GM18511 (cell line): Measurements from ENCODE around the gene AGMO.
"Not testable (repeated sequence)": the region's sequence is repeated elsewhere in the genome, so short reads cannot be mapped to it uniquely, and the experiment has no call there.

Experiments used
- ATAC-seq: cut with Tn5 transposase; IDR thresholded peaks from one replicate; pipeline ENCODE4 v1.9.1; 2021; ENCODE audit warnings: mild to moderate bottlenecking, moderate library complexity; ENCODE audit not compliant: unreplicated experiment

Gene AGMO

DNA sequence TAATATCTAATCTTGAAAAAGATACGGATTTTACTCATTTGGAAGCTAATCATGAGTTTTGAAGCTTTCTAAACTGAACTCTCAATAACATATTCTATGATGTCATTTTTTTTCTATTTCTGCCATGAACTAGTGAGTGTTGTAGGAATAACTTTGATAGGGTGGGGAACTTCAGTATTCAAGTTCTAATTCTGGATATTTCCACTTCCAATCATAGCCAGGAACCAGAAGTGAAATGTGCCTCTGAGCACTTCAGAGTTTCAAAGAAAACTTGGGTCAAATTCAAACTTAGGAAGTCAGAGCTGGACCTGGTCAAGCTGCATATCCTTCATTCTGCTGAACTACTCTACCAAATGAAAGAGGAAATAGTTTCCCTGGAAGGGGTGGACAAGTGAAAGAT, 847 bp downstream of the AGMO start:
- ATAC-seq, result no peak

DNA sequence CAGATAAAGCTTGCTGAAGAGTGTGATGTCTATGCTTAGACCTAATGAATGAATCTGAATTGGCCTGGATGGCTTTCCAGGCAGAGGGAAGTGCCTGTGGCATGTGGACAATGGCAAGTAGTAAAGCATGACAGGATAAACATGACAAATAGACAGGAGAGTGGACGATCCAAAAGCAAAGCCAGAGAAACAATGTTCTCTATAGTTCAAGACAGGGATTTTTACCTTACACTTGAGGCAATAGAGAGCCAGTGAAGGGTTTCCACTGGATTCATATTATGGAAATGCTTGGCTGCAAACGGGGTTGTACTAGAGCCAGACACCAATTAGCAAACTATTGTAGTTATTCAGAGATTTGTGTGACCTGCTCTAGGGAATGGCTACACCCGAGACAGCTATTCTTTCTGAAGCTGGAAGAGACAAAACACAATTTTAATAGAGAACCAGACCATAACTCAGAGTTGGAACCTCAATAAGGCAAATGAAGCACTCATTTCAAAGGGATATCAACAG, 2.3 kb downstream of the AGMO start:
- no peak for ATAC-seq

DNA sequence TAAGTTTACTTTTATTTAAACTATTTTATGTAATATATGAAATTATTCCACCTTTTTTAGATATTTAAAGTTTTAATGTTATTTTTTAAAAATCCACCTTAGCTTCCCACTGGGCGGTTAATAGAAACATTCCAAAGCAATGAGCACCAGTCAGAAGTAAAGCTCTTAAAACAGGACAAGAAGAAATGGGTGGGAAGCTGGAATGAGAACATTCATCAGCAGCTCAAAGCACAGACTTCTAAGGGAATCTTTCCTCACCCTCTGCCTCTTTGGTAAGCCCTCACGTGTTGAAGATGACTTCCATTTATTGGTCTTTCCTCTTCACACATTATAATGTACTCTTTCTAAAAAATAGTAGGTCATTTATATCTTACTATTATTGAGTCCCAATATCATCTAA, 3.1 kb downstream of the AGMO start:
- no peak for ATAC-seq

GRCh38 chr7:15557686-15558085, 4.1 kb downstream of the AGMO start:
- ATAC-seq, result no peak

GRCh38 chr7:15557186-15557585, 4.6 kb downstream of the AGMO start:
- ATAC-seq, result no peak

GRCh38 chr7:15556339-15557105, 5.3 kb downstream of the AGMO start:
- no peak for ATAC-seq

- no peak for ATAC-seq
These were observed 6.4 kb downstream of the AGMO start for GRCh38 chr7:15555381-15555859.

- no peak for ATAC-seq
These were observed 7.1 kb downstream of the AGMO start for GRCh38 chr7:15554744-15555143.

DNA sequence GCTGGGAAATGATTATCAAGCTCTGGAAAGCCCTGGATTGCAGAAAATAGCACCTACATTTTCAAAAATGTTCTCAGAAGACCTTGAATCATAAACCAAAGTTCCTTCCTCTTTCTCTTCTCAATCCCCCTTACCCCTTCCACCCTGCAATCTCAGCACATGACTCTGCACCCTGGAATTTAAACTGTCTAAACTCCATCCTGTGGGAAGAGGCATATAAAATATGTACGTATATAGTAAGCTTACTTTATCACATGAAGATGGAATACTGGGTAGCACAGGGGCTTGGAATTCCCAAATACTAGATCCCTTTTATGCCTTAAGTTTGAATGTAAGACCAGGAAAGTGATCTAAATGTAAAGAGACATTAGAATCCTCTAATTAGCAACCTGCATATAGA, 7.7 kb downstream of the AGMO start:
- ATAC-seq, result no peak

- not testable (repeated sequence) for ATAC-seq
These were observed 14.5 kb downstream of the AGMO start for GRCh38 chr7:15547320-15547719.

GRCh38 chr7:15546272-15546792, 15.5 kb downstream of the AGMO start:
- no peak for ATAC-seq

DNA sequence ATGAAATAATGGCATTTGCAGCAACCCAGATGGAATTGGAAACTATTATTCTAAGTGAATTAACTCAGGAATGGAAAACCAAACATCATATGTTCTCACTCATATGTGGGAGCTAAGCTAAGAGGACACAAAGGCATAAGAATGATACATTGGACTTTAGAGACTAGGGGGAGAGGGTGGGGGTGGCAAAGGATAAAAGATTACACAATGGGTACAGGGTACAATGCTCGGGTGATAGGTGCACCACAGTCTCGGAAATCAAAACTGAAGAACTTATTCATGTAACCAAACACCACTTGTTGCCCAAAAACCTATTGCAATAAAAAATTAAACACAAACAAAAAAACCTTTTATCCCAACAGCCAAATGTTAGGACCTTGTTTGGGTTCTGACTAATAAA, 17.8 kb downstream of the AGMO start:
- ATAC-seq, result no peak

- no peak for ATAC-seq
These were observed 18.6 kb downstream of the AGMO start for GRCh38 chr7:15543256-15543655.

- ATAC-seq, result no peak
These were observed 34.2 kb downstream of the AGMO start for GRCh38 chr7:15527648-15528047.

DNA sequence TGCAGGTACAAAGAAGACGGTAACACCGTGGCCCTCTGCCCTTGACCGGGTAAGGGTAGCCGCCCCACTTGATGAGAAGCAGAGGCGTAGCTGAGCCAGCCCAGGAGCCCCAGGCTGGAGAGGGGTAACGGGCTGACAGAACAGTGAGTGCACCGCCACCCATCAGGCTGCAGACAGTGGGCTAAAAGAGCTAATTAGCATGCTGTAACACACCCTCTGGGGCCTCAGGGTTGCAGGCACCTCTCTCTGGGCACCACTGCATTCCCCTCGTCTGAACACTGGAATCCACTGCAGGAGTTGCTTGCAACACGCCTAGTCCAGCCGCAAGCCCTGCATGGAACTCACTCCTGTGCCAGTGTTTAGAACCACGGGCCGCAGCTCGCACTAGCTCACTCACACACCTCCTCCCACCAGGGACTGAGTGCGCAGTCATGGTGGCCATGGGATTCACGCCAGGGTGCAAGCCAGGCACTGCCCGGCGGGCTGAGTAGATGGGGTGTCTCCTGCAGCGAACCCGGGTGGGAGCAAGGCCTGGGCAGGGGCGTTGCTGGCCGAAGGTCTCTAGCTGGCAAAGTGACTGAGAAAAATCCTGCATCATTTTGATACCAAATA, 36.1 kb downstream of the AGMO start:
- no peak for ATAC-seq

DNA sequence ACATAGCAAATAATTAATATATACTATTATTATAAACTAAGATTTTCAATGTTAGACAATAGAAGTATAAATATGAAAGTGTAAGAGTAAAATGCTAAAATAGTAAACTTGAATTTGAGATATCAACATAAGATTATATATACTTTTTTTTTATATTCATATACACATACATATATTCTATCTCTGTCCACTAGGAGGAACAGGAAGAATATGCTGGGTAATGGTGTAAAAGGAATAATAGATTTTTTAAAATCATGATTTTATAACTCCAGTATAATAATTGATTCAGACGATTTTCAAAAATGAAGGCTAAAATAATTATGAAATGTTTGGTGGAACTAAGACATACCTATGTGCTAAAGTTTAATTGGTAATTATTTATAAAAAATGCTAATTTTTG, 37.7 kb downstream of the AGMO start:
- ATAC-seq, result no peak

- not testable (repeated sequence) for ATAC-seq
These were observed 44.0 kb downstream of the AGMO start for GRCh38 chr7:15517865-15518264.

DNA sequence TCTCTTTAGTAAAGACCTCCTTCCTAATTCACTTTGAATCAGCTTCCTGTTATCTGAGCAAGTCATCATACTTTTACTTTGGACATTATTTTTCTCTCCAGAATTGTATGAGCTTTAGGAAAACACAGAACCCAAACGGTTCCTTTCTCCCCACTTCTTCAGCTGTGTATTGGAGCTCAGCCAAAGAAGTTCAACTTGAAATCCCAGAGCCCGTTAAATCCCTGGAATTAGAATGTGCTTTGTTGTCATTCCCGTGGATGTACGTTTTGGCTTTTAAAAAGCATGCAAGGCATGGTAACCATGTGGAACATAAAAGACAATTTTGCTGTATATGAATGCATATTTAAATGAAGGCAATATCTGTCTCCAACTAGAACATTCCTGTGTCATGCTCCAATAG, 46.6 kb downstream of the AGMO start:
- no peak for ATAC-seq

GRCh38 chr7:15508258-15508657, 53.6 kb downstream of the AGMO start:
- ATAC-seq, result no peak

- ATAC-seq, result no peak
These were observed 54.1 kb downstream of the AGMO start for GRCh38 chr7:15507708-15508107.

GRCh38 chr7:15507171-15507570, 54.6 kb downstream of the AGMO start:
- ATAC-seq, result no peak

DNA sequence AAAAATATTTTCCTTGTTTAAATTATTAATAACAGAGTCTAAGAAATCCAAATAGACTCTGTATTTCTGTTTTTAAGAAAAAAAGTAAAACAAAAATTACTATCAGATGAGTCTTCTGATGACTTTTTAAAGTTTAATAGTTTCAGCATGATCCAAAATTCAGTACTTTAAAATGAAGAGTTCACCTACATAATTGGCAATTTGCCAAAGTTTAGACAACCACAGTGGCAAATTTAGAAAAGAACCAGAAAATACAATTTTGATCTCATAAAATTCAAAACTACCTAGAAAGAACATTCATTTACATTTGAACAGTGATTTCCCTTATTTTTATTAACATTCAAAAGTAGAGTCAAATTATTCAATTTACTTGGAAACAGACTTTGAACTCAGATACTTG, 56.1 kb downstream of the AGMO start:
- no peak for ATAC-seq
